GM06990 (cell line): ENCODE measurements around the gene MRPL27.
"Not testable (repeated sequence)": the region's sequence is repeated elsewhere in the genome, so short reads cannot be mapped to it uniquely, and the experiment has no call there.

ENCODE experiments used
- DNase-seq: peaks from one replicate; pipeline ENCODE4 v3.0.0-alpha.2; 2011; ENCODE audit not compliant: insufficient read length; ENCODE audit errors: extremely low read depth
- H3K27me3 ChIP-seq: replicated peaks from 2 replicates; pipeline ENCODE4 v1.6.0; 2011; ENCODE audit warnings: low read length; ENCODE audit not compliant: control insufficient read depth, insufficient read depth
- H3K36me3 ChIP-seq: 2 replicates; pipeline ENCODE4 v1.5.1; 2011; ENCODE audit warnings: low read length; ENCODE audit not compliant: control insufficient read depth, insufficient read depth
- H3K4me3 ChIP-seq: replicated peaks from 2 replicates; pipeline ENCODE4 v1.5.1; 2011; ENCODE audit warnings: low read depth, mild to moderate bottlenecking, control low read depth, low read length
- TF ChIP-seq, protein P1 (sequence below): IDR thresholded peaks from 2 replicates; pipeline ENCODE4 v1.5.1; 2011; ENCODE audit warnings: low read length, control low read depth, mild to moderate bottlenecking, inconsistent platforms; ENCODE audit not compliant: insufficient read depth, poor library complexity, severe bottlenecking

Gene MRPL27

DNA sequence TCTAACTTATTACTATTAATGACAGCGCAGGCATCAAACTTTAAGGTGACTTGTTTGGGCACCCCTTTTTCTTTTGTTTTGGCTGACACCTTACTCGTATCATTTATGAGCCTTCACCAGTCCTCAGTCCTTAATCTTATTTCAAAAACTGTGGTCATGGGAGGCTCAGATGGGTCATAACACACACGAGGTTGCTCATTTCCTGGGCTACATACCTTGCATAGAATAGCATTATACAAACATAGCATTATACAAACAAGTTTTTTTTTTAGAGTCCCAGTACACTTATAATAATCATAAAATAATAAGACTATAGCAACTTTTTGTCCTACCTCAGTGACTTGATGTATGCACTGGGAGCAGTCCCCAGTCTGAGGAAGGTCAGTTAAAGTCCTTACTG is 41.8 kb upstream of the MRPL27 start:
- TF ChIP-seq, protein P1, sequence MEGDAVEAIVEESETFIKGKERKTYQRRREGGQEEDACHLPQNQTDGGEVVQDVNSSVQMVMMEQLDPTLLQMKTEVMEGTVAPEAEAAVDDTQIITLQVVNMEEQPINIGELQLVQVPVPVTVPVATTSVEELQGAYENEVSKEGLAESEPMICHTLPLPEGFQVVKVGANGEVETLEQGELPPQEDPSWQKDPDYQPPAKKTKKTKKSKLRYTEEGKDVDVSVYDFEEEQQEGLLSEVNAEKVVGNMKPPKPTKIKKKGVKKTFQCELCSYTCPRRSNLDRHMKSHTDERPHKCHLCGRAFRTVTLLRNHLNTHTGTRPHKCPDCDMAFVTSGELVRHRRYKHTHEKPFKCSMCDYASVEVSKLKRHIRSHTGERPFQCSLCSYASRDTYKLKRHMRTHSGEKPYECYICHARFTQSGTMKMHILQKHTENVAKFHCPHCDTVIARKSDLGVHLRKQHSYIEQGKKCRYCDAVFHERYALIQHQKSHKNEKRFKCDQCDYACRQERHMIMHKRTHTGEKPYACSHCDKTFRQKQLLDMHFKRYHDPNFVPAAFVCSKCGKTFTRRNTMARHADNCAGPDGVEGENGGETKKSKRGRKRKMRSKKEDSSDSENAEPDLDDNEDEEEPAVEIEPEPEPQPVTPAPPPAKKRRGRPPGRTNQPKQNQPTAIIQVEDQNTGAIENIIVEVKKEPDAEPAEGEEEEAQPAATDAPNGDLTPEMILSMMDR, result no peak
- H3K36me3 ChIP-seq, result no peaks in the 10 kb centered on the region

DNA sequence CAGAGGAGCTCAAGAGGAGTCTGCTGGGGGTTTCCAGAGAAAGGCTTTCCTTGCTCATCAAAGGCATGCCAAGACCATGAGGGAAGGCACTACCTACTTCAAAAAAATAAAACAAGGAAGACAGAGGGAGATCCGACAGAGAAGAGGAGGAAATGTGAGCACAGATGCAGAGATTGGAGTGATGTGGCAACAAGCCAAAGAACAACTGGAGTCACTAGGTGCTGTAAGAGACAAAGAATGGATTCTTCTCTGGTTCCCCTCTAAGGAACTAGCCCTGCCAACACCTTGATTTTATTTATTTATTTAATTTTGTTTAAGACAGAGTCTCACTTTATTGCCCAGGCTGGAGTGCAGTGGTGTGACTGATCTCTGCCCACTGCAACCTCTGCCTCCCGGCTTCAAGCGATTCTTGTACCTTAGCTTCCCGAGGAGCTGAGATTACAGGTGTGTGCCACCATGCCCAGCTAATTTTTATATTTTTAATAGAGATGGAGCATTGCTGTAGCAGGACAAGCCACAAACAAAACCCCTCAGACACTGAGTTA is 39.3 kb upstream of the MRPL27 start:
- no peak for DNase-seq
- TF ChIP-seq, protein P1, result no peak
- H3K27me3 ChIP-seq, result no peaks in the 10 kb centered on the region; the same call in 1 of the 2 replicates
- H3K4me3 ChIP-seq, result no peak overlapping the region
- H3K36me3 ChIP-seq, result no peaks in the 10 kb centered on the region

More for the DNA sequence above, 41.8 kb upstream of the MRPL27 start:
- no peak overlapping the region for H3K4me3 ChIP-seq
- no peaks in the 10 kb centered on the region for H3K27me3 ChIP-seq
- no peak for DNase-seq

DNA sequence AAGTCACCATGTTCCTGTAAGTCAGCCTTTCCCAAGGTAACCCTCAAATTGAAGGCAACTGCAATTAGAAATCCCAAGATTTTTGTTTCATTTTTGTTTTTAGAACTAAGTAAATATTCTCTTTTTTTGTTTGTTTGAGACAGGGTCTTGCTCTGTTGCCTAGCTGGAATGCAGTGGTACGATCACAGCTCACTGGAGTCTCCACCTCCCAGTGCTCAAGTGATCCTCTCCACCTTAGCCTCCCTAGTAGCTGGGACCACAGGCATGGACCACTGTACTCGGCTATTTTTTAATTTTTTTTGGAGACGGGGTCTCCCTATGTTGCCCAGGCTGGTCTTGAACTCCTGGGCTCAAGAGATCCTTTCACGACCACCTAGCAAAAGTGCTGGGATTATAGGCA is 34.9 kb upstream of the MRPL27 start:
- TF ChIP-seq, protein P1, result no peak
- Histone ChIP-seq H3K36me3 (no peaks in the 10 kb centered on the region), H3K4me3 (no peak overlapping the region), H3K27me3 (no peaks in the 10 kb centered on the region; the same call in 1 of the 2 replicates)
- DNase-seq, result no peak

DNA sequence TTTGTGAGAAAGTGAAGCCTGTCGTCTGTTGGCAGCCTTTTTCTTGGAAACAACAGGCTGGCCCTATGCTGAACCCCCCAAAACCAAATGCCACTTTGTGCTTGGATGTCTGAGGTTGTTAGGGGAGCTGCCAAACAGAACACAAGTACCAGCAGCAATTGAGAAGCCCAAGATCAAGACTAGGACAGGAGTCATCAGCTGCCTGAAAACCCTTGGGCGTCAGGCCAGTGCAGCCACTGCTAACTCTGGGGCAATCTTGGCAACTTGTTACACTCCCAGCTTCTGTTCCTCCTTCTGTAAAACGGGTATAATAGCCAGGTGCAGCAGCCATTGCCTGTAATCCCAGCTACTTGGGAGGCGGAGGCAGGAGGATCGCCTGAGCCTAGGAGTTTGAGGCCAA is 33.6 kb upstream of the MRPL27 start:
- no peaks in the 10 kb centered on the region for H3K36me3 ChIP-seq
- no peak for DNase-seq
- TF ChIP-seq, protein P1, result no peak
- no peaks in the 10 kb centered on the region; the same call in 1 of the 2 replicates for H3K27me3 ChIP-seq
- no peak overlapping the region for H3K4me3 ChIP-seq

DNA sequence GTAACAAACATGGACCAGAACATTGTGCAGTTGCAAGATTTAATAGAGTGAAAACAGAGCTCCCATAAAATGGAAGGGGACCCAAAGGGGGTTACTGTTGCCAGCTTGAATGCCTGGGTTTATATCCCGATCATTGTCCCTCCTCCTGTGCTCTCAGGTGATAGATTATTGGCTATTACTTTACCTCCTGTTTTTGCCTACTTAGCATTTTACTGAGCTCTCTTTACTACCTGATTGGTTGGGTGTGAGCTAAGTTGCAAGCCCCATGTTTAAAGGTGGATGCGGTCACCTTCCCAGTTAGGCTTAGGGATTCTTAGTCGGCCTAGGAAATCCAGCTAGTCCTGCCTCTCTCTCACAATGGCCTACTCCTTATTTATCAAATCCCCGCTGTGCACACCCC is 32.4 kb upstream of the MRPL27 start:
- H3K4me3 ChIP-seq, DNase-seq, H3K36me3 ChIP-seq, H3K27me3 ChIP-seq: not testable (repeated sequence)

DNA sequence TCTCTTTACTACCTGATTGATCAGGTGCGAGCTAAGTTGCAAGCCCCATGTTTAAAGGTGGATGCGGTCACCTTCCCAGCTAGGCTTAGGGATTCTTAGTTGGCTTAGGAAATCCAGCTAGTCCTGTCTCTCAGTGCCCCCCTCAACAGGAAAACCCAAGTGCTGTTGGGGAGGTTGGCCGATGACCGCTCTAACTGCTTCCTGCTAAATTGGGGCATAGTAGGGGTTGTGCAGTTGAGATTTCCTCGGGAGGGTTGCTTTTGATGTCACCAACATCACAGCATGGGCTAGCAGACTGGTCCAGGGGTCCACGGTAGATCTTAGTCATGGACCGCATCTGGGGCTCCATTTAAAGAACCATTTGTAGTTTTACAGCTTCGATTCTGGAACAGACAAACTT is 26.6 kb upstream of the MRPL27 start:
- not testable (repeated sequence) for H3K27me3 ChIP-seq, H3K36me3 ChIP-seq, H3K4me3 ChIP-seq, DNase-seq

DNA sequence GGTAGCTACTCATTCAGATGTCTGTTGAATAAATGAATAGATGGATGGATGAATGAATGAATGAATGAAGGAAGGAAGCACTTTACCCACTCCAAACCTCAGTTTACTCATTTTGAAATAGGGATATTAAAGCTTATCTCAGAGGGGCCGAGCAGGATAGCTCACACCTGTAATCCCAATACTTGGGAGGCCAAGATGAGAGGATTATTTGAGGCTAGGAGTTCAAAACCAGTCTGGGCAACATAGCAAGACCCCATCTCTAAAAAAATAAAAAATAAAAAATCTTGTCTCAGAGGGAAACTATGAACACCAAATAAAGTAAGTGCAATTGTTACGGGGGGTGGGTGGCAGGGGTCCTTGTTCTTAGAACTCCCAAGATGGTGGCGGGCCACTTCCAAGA is 25.7 kb upstream of the MRPL27 start:
- not testable (repeated sequence) for H3K36me3 ChIP-seq, H3K27me3 ChIP-seq, DNase-seq, H3K4me3 ChIP-seq
